ENCODE data around the gene CDH13.

DNA sequence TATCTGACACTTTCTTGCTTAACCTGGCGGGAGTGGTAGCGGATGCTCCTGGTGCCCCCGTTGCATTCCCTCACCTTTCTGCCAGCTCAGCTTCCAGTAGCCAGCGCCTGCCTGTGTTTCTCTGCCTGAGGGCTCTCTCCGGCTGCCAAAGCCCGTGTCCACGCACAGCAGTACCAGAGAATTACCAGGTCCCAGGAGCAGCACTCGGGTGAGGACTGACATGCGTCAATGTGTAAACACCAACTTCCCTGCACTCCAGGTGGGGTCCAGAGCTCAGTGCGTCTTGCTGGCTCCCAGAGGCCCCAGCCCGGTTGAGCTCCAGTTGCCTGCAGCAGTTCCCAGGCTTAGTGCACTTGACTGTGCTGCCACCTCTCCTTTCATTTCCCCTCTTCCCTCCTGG, 54.8 kb downstream of the CDH13 start:
- TF ChIP-seq, protein P1, sequence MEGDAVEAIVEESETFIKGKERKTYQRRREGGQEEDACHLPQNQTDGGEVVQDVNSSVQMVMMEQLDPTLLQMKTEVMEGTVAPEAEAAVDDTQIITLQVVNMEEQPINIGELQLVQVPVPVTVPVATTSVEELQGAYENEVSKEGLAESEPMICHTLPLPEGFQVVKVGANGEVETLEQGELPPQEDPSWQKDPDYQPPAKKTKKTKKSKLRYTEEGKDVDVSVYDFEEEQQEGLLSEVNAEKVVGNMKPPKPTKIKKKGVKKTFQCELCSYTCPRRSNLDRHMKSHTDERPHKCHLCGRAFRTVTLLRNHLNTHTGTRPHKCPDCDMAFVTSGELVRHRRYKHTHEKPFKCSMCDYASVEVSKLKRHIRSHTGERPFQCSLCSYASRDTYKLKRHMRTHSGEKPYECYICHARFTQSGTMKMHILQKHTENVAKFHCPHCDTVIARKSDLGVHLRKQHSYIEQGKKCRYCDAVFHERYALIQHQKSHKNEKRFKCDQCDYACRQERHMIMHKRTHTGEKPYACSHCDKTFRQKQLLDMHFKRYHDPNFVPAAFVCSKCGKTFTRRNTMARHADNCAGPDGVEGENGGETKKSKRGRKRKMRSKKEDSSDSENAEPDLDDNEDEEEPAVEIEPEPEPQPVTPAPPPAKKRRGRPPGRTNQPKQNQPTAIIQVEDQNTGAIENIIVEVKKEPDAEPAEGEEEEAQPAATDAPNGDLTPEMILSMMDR (conservative IDR thresholded peaks at IDR 0.05 in 1 of 2, IDR thresholded peaks at IDR 0.05 in 1 of 2; ENCODE audit: low read depth in 1 of 2, low read length in 2 of 2), result no peak
- no peak for TF ChIP-seq EZH2 (IDR thresholded peaks at IDR 0.05; ENCODE audit: low read length, missing control alignments)

All from fibroblast of lung (primary cell).